HPDE6-E6E7 (cell line): ENCODE results near the gene SNAP29.
"Not testable (repeated sequence)": the region's sequence is repeated elsewhere in the genome, so short reads cannot be mapped to it uniquely, and the experiment has no call there.

Experiments
- DNase-seq: peaks from one replicate; pipeline ENCODE4 v3.0.0; 2011; ENCODE audit warnings: missing footprints; ENCODE audit errors: extremely low spot score

The SNAP29 gene

GRCh38 chr22:20901093-20902033 is 42.6 kb downstream of the SNAP29 start:
- DNase-seq: not testable (repeated sequence)

- no peak for DNase-seq
Observed at GRCh38 chr22:20903093-20903492, 44.3 kb downstream of the SNAP29 start.

- peak; percentile 93 for DNase-seq
Observed at GRCh38 chr22:20904008-20904979, 45.5 kb downstream of the SNAP29 start.

DNA sequence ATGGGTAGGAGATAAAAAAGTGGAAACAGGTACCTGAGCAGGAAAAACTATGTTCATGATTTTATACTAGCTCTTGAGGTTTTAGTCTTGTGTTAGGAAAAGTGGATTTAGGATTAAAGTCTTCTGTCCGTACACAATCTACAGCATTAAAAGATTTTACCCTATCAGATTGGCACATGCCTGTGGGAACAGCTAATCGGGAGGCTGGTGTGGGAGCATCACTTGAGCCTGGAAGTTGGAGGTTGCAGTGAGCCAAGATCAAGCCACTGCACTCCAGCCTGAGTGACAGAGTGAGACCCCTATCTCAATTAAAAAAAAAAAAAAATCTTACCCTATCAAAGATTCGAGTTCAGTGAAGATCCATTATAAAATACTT is 46.2 kb downstream of the SNAP29 start:
- DNase-seq: no peak

DNA sequence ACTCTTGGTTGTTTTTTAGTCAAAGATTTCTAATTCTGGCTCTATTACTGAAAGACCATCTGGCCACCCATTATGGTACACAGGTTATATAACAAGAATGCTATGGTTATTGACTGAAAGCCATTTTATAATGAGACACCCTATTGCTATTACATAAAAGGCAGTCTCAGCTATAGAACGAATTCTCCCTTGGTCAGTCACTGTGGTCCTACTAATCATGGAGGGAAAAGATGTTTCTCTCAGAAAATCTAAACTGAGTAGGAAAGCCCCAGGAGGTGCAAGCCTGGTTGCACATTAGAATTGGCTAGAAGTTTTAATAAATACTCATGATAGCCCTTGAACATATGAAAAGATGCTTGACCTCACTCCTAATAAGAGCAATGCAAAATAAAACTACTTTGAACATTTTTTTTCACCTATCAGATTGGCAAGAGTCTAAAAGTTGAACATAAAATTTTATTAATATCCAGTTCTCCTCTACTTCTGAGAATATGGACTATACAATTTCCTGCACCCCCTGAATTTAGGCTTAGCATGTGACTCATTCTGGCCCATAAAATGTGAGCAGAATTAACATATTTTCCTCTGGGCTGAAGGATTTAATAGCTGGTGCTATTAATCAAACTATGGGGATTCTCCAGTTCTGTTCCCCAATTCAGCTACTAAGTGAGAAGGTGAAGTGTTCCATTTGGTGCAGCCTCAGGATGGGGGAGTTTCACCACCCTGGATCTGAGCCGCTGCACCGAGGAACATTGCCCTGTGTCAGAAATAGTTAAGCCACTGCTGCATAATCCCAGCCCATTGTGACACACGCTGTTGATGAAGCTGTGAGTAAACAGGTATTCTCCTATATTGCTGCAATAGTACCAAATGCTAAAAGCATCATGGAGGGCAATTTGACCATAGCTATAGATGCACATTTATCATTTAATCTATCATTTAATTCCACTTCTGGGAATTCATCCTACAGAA is 46.9 kb downstream of the SNAP29 start:
- peak; percentile 38 for DNase-seq

- no peak for DNase-seq
Observed at GRCh38 chr22:20906387-20906767, 47.6 kb downstream of the SNAP29 start.

DNA sequence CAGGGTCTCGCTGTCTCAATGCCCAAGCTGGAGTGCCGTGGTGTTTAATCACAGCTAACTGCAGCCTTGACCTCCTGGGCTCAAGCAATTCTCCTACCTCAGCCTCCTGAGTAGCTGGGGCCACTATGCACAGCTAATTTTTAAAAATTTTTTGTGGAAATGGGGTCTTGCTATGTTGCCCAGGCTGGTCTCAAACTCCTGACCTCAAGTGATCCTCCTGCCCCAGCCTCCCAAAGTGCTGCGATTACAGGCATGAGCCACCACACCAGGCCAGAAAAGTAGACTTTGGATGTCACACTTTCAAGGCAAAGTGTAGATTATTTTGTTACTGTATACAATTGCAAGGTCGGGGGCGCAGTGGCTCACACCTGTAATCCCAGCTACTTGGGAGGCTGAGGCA is 49.9 kb downstream of the SNAP29 start:
- DNase-seq: not testable (repeated sequence)

- DNase-seq: no peak
Observed at GRCh38 chr22:20909543-20910303, 50.9 kb downstream of the SNAP29 start.

- no peak for DNase-seq
Observed at GRCh38 chr22:20912494-20912893, 53.7 kb downstream of the SNAP29 start.

DNA sequence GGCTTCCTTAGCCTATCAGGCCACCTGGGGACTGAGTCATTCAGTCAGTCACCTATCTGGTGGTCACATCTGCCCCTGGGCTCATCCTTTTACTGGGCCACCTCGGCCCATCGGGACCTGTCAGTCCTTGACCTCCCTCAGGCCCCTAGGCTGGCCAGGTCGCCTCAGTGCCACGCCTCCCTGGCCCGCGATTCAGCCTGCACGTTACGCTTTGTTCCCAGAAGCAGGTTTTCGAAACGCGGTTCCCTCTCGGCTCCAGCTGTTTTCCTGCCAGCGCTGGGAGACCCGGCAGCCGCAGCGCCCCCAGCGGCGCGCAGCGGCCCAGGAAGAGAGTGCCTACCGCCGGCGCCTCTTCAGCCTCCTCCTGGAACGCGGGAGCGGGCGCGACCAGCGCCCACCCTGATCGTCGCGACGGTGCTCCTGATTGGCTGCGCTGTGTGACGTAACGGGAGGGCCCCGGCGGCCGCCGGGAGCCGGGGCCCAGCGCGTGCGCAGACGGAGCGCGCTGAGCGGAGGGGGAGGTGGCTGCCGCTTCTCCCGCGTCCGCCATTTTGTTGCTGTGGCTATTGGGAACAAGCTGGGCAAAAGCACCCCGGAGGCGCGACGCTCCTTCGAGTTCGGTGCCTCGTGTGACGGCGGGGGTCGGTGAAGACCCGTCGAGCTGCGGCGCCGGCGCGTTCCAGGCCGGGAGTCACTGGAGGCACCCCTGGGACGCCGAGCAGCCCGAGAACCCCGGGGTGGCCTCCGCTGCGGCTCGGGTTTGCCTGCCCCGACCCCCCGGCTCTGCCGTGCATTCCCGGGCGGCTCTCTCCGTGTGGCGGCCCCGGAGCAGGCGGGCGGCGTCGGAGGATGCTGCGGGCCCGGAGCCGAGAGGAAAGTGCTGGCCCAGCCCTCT is 58.4 kb downstream of the SNAP29 start, which contains the start of gene CRKL:
TSS of gene CRKL (plus strand) at position 492 of the 895 bp plus-strand sequence. CDS start 528 bp downstream, outside the sequence.
- peak; percentile 100 for DNase-seq

DNA sequence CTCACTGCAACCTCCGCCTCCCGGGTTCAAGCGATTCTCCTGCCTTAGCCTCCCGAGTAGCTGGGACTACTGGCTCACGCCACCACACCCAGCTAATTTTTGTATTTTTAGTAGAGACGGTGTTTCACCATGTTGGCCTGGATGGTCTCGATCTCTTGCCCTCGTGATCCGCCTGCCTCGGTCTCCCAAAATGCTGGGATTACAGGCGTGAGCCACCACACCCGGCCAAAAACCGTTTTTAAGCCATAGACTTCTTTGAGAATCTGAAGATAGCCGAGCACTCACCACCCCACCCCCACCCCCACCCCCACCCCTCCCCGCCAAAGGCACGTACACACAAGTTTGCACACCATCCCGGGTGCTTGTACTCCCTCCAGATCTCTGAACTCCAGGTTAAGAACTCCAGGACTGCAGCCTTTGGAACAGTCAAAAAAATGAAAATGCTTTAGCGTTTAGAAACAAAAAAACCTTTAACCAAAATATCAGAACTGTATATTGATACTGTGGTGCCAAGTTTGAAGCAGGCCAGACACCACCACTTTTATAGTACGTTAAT is 59.9 kb downstream of the SNAP29 start:
- no peak for DNase-seq

DNA sequence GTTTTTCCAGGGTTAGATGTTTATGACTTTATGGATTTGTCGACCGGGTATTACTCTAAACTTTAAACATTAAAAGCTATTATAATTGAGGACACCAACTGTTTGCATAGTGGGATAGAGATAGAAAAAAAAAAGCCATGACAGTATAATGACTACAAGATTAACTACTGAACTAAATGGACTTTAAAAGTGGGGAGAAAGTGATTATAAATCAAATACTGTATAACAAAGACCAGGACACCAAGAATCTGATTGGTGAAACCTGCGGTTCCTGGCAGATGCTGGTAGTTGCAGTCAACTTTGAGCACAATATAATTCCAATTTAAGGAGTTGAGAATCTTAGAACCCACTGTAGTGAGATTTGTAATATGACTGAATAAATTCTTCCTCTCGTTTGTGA is 60.9 kb downstream of the SNAP29 start:
- no peak for DNase-seq

- DNase-seq: no peak
Observed at GRCh38 chr22:20920881-20921203, 62.0 kb downstream of the SNAP29 start.

DNA sequence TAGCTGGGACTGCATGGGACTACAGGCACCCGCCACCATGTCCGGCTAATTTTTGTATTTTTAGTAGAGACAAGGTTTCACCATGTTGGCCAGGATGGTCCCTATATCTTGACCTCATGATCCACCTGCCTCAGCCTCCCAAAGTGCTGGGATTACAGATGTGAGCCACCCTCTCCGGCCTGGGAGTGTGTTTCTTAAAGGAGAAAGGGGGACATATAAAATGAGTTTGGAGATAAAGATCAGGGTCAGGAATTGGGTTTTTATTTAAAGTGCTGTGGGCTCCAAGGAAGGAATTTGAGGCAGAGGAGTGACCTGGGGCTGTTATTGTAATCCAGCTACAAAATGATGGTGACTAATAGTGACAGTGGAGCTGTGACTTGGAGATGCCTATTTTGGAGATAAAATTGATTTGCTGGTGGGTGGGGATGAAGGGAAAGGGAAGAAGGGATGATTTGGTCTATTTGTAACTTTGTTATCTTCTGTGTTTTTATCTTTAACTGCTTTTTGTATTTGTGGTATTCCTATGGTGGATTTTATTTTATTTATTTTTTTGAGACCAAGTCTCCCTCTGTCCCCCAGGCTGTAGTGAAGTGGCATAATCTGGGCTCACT is 63.4 kb downstream of the SNAP29 start:
- no peak for DNase-seq

DNA sequence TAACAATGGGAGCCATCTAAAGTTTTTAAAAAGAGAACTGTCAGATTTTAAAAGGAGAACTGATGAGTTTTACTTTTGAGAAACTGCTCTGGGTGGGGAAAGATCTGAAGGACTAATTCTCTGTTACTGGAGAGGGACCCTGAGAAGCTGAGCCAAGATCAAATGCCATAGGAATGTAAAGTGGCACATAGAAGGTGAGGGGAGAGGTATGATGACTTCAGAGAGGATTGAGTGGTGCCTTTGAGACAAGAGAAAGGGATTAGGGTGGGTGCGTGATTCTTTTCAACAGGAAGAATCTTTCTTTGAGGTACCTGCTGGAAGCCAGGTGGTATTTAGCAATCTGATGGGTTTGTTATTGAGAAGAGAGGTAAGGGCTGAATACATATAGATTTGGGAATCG is 67.4 kb downstream of the SNAP29 start:
- DNase-seq: no peak

- DNase-seq: no peak
Observed at GRCh38 chr22:20927940-20928572, 69.2 kb downstream of the SNAP29 start.

DNA sequence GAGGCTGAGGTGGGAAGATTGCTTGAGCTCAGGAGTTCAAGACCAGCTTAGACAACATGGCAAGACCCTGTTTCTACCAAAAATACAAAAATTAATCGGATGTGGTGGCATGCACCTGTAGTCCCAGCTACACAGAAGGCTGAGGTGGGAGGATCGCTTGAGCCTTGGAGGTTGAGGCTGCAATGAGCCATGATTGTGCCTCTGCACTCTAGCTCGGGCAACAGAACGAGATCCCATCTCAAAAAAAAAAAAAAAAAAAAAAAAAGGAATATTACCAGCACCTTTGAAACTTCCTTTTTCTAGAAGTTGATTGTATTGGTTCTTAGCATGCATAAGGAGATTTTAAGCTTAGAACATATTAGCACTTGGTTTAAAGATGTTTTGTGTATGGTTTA is 69.8 kb downstream of the SNAP29 start:
- no peak for DNase-seq

GRCh38 chr22:20930004-20930403 is 71.2 kb downstream of the SNAP29 start:
- DNase-seq: no peak
